K562 (cell line): ENCODE measurements around the gene NELFE. TPM values are rescaled to one million over a fixed set of nuclear protein-coding genes. Genes with fewer than 3 reads are reported as not detected.

ENCODE experiments used
- BRCA1 ChIP-seq, 2 experiments: fragments of 450-650 bp in 1 of 2; sonication (generic) in 1 of 2; formaldehyde crosslinking in 1 of 2; IDR thresholded peaks; 2 replicates each; pipeline versions ENCODE4 v1.5.0 to v1.6.1; 2017 to 2020; ENCODE audit warnings: mild to moderate bottlenecking in 1 of 2, missing genetic modification reagents in 1 of 2
- DNMT1 ChIP-seq: fragments of 450-650 bp; IDR thresholded peaks from 2 replicates; pipeline ENCODE4 v1.6.1; 2016; ENCODE audit warnings: antibody characterized with exemption, mild to moderate bottlenecking
- EGR1 ChIP-seq: fragments of 450-650 bp; conservative IDR thresholded peaks from 2 replicates; pipeline ENCODE4 v1.6.1; 2017; ENCODE audit warnings: mild to moderate bottlenecking
- ERF ChIP-seq: fragments of 450-650 bp; formaldehyde crosslinking; IDR thresholded peaks from 2 replicates; pipeline ENCODE4 v1.4.0; 2020; ENCODE audit warnings: mild to moderate bottlenecking, mixed read lengths
- GABPA ChIP-seq: fragments of 200-800 bp; sonication (Bioruptor generic); conservative IDR thresholded peaks from 2 replicates; pipeline ENCODE4 v1.6.1; 2016; ENCODE audit warnings: low read depth, missing genetic modification characterization, missing compliant biosample characterization
- LARP7 ChIP-seq: fragments of 450-650 bp; IDR thresholded peaks from 2 replicates; pipeline ENCODE4 v1.6.1; 2016
- MAFF ChIP-seq: IDR thresholded peaks from 2 replicates; pipeline ENCODE4 v1.6.1; 2012; ENCODE audit warnings: low read length, improper control_type of control experiment
- NBN ChIP-seq: fragments of 450-650 bp; IDR thresholded peaks from 2 replicates; pipeline ENCODE4 v1.6.1; 2016; ENCODE audit warnings: low read depth, mild to moderate bottlenecking
- NELFE ChIP-seq: IDR thresholded peaks from 2 replicates; pipeline ENCODE4 v1.6.1; 2011; ENCODE audit warnings: mild to moderate bottlenecking; ENCODE audit not compliant: insufficient read depth, insufficient read length
- NFXL1 ChIP-seq: fragments of 450-650 bp; formaldehyde crosslinking; IDR thresholded peaks from 2 replicates; pipeline ENCODE4 v1.4.0; 2021; ENCODE audit warnings: mild to moderate bottlenecking
- NONO ChIP-seq, 2 experiments: fragments of 200-400 bp in 1 of 2; fragments of 450-650 bp in 1 of 2; formaldehyde crosslinking in 1 of 2; IDR thresholded peaks; 2 replicates each; pipeline ENCODE4 v1.6.1; 2017; ENCODE audit warnings: low read depth in 2 of 2, mild to moderate bottlenecking in 2 of 2, moderate library complexity in 2 of 2, low read length in 1 of 2
- POLR2AphosphoS5 ChIP-seq: IDR thresholded peaks from 2 replicates; pipeline ENCODE4 v1.6.1; 2011; ENCODE audit warnings: mild to moderate bottlenecking, low read depth, low read length, moderate library complexity; ENCODE audit not compliant: control insufficient read depth, insufficient read depth
- RBFOX2 ChIP-seq: fragments of 200-400 bp; formaldehyde crosslinking; IDR thresholded peaks from 2 replicates; pipeline ENCODE4 v1.6.1; 2017; ENCODE audit warnings: low read depth, mild to moderate bottlenecking, low read length, moderate library complexity
- RFX7 ChIP-seq: fragments of 250-450 bp; sonication (Bioruptor Pico); IDR thresholded peaks from 2 replicates; pipeline ENCODE4 v1.5.1; 2021; ENCODE audit warnings: mild to moderate bottlenecking
- TAF9B ChIP-seq: fragments of 450-650 bp; IDR thresholded peaks from 2 replicates; pipeline ENCODE4 v1.6.1; 2018; ENCODE audit warnings: mild to moderate bottlenecking; ENCODE audit not compliant: partially characterized antibody
- TCFL5 ChIP-seq: fragments of 250-450 bp; sonication (Bioruptor Pico); conservative IDR thresholded peaks from 2 replicates; pipeline ENCODE4 v1.6.1; 2021; ENCODE audit warnings: mild to moderate bottlenecking, moderate library complexity, matching md5 sums
- TOE1 ChIP-seq, 2 experiments: fragments of 450-650 bp in 1 of 2; sonication (generic) in 1 of 2; formaldehyde crosslinking in 1 of 2; IDR thresholded peaks; 2 replicates each; pipeline versions ENCODE4 v1.7.1 to v1.8.0; 2016 to 2022; ENCODE audit warnings: borderline replicate concordance in 2 of 2, mild to moderate bottlenecking in 2 of 2, antibody characterized with exemption in 1 of 2, inconsistent platforms in 1 of 2, low read depth in 1 of 2, missing genetic modification reagents in 1 of 2, moderate library complexity in 1 of 2
- XRCC5 ChIP-seq: fragments of 200-400 bp; formaldehyde crosslinking; IDR thresholded peaks from 2 replicates; pipeline ENCODE4 v1.6.1; 2017; ENCODE audit warnings: low read depth, mild to moderate bottlenecking, low read length
- ZNF232 ChIP-seq: sonication (generic); formaldehyde crosslinking; IDR thresholded peaks from 2 replicates; pipeline ENCODE4 v1.8.0; 2022; ENCODE audit warnings: mild to moderate bottlenecking, missing genetic modification reagents
- ZNF316 ChIP-seq: fragments of 450-650 bp; IDR thresholded peaks from 2 replicates; pipeline ENCODE4 v1.6.1; 2016
- ZNF384 ChIP-seq: IDR thresholded peaks from 2 replicates; pipeline ENCODE4 v1.6.1; 2012; ENCODE audit warnings: low read depth, low read length, improper control_type of control experiment
- ZNF75A ChIP-seq: fragments of 450-650 bp; formaldehyde crosslinking; IDR thresholded peaks from 2 replicates; pipeline ENCODE4 v1.4.0; 2020; ENCODE audit warnings: mild to moderate bottlenecking
- ZZZ3 ChIP-seq: fragments of 450-650 bp; IDR thresholded peaks from 2 replicates; pipeline ENCODE4 v1.6.1; 2016; ENCODE audit warnings: antibody characterized with exemption, mild to moderate bottlenecking, moderate library complexity
- polyA plus RNA-seq, 8 experiments: library from polyadenylated mRNA; depleted of rRNA in 4 of 8; stranded (reverse) in 5 of 8; unstranded in 3 of 8; fragments of >200 nt; fragmentation: Nextera tagmentation in 2 of 8; fragmentation: Illumina TruSeq in 1 of 8; extraction: Ambion mirVana in 2 of 8; extraction: Trizol in 1 of 8; gene quantifications; 2 replicates each; pipeline versions ENCODE4 v1.2.1 to v1.2.3, GENCODE V29; 2011 to 2014; ENCODE audit warnings: inconsistent platforms in 1 of 8, missing spikeins in 1 of 8
- total RNA-seq, 7 experiments: library from RNA; depleted of rRNA in 6 of 7; stranded (reverse); fragments of >200 nt in 6 of 7; fragmentation: Illumina TruSeq in 2 of 7; extraction: Trizol in 2 of 7; gene quantifications; 2 replicates each; pipeline versions ENCODE4 v1.2.1 to v1.2.3, GENCODE V29; 2011 to 2021; ENCODE audit warnings: low replicate concordance in 1 of 7
- TF ChIP-seq, protein P1 (sequence below): fragments of 250-450 bp; sonication (Bioruptor Pico); IDR thresholded peaks from 2 replicates; pipeline ENCODE4 v1.5.0; 2020; ENCODE audit warnings: mild to moderate bottlenecking, borderline replicate concordance
- TF ChIP-seq, protein P2 (sequence below): fragments of 450-650 bp; conservative IDR thresholded peaks from 2 replicates; pipeline ENCODE4 v1.6.1; 2016; ENCODE audit warnings: missing genetic modification characterization, low read depth, mild to moderate bottlenecking, control low read depth, missing compliant biosample characterization
- TF ChIP-seq, protein P3 (sequence below): fragments of 250-450 bp; sonication (Bioruptor Pico); IDR thresholded peaks from 2 replicates; pipeline ENCODE4 v1.4.0; 2020

Gene NELFE
- total and polyA plus RNA-seq, 9 of the 15 experiments (the other 6 are each of a cell fraction or from before 2014, with no cell fraction given) = 15.2 to 157 (median 91.5) TPM

DNA sequence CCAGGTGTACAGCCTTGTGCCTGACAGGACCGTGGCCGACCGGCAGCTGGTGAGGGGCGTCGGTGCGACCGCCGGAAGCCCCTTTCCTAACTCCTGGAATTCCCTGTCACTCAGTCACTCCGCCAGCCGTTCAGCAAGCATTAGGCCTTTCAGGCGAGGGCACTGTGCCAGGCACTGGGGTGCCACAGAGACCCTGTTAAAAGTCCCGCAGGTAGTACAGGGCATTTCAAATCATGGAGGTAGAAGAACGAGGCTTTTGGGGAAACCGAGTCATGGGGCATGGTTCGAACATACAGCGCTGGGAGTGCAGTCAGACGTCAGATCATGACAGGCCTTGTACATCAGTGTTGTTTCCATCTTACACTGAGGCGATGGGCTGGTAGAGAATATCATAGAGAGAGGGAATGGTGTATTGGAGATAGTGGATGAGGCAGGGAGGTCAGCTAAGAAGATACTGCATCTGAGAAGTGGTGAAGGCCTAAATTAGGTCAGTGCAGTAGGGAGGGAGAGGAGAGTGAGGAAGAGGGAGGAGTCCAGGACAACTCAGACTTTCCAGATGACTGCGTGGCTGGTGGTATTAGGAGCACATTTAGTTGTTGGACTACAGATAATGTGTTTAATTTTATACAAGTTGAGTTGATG is 14.1 kb upstream of the NELFE start (continued):
- TF ChIP-seq, protein P1, sequence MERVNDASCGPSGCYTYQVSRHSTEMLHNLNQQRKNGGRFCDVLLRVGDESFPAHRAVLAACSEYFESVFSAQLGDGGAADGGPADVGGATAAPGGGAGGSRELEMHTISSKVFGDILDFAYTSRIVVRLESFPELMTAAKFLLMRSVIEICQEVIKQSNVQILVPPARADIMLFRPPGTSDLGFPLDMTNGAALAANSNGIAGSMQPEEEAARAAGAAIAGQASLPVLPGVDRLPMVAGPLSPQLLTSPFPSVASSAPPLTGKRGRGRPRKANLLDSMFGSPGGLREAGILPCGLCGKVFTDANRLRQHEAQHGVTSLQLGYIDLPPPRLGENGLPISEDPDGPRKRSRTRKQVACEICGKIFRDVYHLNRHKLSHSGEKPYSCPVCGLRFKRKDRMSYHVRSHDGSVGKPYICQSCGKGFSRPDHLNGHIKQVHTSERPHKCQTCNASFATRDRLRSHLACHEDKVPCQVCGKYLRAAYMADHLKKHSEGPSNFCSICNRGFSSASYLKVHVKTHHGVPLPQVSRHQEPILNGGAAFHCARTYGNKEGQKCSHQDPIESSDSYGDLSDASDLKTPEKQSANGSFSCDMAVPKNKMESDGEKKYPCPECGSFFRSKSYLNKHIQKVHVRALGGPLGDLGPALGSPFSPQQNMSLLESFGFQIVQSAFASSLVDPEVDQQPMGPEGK (CRISPR knock-in tag) = no peak
- TF ChIP-seq NONO (IDR thresholded peaks at IDR 0.05; ENCODE audit: low read depth in 2 of 2, low read length in 1 of 2) (no peak), ZNF384 (no peak), LARP7 (peak; percentile 96), ZZZ3 (no peak), NFXL1 (CRISPR knock-in tag) (no peak), TAF9B (peak; percentile 11), XRCC5 (no peak), POLR2AphosphoS5 (no peak), RBFOX2 (no peak), EGR1 (no peak), TCFL5 (no peak), ZNF232 (peak; percentile 80; the same call in 1 of the 2 replicates), NBN (no peak), DNMT1 (no peak; the same call in 1 of the 2 replicates), ZNF316 (peak; percentile 28; the same call in 1 of the 2 replicates), TOE1 (IDR thresholded peaks at IDR 0.05; ENCODE audit: borderline replicate concordance) (no peak; the same call in 1 of the 2 replicates), TOE1 (CRISPR knock-in tag; IDR thresholded peaks at IDR 0.05; ENCODE audit: borderline replicate concordance, low read depth) (no peak), BRCA1 (IDR thresholded peaks at IDR 0.05) (no peak), BRCA1 (CRISPR knock-in tag; IDR thresholded peaks at IDR 0.05) (no peak), RFX7 (CRISPR knock-in tag) (no peak), ERF (0 out of 2 replicates have a peak, but pooled peaks have one; percentile 65), ZNF75A (CRISPR knock-in tag) (no peak), NELFE (no peak), GABPA (no peak), MAFF (no peak)
- TF ChIP-seq, protein P2, sequence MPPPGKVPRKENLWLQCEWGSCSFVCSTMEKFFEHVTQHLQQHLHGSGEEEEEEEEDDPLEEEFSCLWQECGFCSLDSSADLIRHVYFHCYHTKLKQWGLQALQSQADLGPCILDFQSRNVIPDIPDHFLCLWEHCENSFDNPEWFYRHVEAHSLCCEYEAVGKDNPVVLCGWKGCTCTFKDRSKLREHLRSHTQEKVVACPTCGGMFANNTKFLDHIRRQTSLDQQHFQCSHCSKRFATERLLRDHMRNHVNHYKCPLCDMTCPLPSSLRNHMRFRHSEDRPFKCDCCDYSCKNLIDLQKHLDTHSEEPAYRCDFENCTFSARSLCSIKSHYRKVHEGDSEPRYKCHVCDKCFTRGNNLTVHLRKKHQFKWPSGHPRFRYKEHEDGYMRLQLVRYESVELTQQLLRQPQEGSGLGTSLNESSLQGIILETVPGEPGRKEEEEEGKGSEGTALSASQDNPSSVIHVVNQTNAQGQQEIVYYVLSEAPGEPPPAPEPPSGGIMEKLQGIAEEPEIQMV (tag) = no peak
- TF ChIP-seq, protein P3, sequence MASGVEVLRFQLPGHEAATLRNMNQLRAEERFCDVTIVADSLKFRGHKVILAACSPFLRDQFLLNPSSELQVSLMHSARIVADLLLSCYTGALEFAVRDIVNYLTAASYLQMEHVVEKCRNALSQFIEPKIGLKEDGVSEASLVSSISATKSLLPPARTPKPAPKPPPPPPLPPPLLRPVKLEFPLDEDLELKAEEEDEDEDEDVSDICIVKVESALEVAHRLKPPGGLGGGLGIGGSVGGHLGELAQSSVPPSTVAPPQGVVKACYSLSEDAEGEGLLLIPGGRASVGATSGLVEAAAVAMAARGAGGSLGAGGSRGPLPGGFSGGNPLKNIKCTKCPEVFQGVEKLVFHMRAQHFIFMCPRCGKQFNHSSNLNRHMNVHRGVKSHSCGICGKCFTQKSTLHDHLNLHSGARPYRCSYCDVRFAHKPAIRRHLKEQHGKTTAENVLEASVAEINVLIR (CRISPR knock-in tag) = no peak
